ENCODE results near the gene C6orf89.

- no peak for TF ChIP-seq POLR2A (IDR thresholded peaks at IDR 0.05)
- TF ChIP-seq, protein P1, sequence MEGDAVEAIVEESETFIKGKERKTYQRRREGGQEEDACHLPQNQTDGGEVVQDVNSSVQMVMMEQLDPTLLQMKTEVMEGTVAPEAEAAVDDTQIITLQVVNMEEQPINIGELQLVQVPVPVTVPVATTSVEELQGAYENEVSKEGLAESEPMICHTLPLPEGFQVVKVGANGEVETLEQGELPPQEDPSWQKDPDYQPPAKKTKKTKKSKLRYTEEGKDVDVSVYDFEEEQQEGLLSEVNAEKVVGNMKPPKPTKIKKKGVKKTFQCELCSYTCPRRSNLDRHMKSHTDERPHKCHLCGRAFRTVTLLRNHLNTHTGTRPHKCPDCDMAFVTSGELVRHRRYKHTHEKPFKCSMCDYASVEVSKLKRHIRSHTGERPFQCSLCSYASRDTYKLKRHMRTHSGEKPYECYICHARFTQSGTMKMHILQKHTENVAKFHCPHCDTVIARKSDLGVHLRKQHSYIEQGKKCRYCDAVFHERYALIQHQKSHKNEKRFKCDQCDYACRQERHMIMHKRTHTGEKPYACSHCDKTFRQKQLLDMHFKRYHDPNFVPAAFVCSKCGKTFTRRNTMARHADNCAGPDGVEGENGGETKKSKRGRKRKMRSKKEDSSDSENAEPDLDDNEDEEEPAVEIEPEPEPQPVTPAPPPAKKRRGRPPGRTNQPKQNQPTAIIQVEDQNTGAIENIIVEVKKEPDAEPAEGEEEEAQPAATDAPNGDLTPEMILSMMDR (IDR thresholded peaks at IDR 0.05 in 8 of 11, conservative IDR thresholded peaks at IDR 0.05 in 3 of 11), result no peak
- TF ChIP-seq POLR2AphosphoS5 (IDR thresholded peaks at IDR 0.05), result no peak
These were observed 84.5 kb downstream of the C6orf89 start for GRCh38 chr6:36969988-36970891.
